ENCODE results near the gene DMRT3. TPM values are rescaled to one million over a fixed set of nuclear protein-coding genes. Genes with fewer than 3 reads are reported as not detected.

DMRT3 gene
- total and polyA plus RNA-seq, 10 of the 15 experiments (the other 5 are each of a cell fraction or from before 2014, with no cell fraction given): 0.06 to 0.11 TPM; not detected in 8

DNA sequence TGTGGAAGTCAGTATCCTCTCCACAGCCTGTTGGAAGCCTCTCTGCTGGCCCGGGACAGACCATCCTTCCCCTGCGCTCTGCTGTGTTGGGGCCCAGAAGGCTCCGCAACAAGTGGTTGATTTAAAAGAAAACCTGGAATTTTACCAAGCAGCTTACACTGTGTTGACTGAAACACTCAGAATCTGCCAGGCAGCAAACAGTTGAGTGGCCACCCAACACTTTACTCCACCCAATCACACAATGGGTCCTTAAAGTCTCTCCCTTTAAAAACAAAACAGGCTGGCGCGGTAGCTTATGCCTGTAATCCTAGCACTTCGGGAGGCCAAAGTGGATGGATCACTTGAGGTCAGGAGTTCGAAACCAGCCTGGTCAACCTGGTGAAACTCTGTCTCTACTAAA, 28.0 kb upstream of the DMRT3 start (continued):
- no peak for TF ChIP-seq ASH2L (IDR thresholded peaks at IDR 0.05; ENCODE audit: borderline replicate concordance, low read depth)
- TF ChIP-seq, protein P1, sequence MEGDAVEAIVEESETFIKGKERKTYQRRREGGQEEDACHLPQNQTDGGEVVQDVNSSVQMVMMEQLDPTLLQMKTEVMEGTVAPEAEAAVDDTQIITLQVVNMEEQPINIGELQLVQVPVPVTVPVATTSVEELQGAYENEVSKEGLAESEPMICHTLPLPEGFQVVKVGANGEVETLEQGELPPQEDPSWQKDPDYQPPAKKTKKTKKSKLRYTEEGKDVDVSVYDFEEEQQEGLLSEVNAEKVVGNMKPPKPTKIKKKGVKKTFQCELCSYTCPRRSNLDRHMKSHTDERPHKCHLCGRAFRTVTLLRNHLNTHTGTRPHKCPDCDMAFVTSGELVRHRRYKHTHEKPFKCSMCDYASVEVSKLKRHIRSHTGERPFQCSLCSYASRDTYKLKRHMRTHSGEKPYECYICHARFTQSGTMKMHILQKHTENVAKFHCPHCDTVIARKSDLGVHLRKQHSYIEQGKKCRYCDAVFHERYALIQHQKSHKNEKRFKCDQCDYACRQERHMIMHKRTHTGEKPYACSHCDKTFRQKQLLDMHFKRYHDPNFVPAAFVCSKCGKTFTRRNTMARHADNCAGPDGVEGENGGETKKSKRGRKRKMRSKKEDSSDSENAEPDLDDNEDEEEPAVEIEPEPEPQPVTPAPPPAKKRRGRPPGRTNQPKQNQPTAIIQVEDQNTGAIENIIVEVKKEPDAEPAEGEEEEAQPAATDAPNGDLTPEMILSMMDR (IDR thresholded peaks at IDR 0.05 in 2 of 3, conservative IDR thresholded peaks at IDR 0.05 in 1 of 3; ENCODE audit: control insufficient read depth in 2 of 3, extremely low read depth in 1 of 3, insufficient read depth in 1 of 3, low read depth in 3 of 3, low read length in 3 of 3): no peak
- TF ChIP-seq TAF1 (IDR thresholded peaks at IDR 0.05; ENCODE audit: borderline replicate concordance, low read depth, low read length): no peak
- no peak for TF ChIP-seq RCOR1 (conservative IDR thresholded peaks at IDR 0.05; ENCODE audit: low read depth, low read length)
- TF ChIP-seq, protein P2, sequence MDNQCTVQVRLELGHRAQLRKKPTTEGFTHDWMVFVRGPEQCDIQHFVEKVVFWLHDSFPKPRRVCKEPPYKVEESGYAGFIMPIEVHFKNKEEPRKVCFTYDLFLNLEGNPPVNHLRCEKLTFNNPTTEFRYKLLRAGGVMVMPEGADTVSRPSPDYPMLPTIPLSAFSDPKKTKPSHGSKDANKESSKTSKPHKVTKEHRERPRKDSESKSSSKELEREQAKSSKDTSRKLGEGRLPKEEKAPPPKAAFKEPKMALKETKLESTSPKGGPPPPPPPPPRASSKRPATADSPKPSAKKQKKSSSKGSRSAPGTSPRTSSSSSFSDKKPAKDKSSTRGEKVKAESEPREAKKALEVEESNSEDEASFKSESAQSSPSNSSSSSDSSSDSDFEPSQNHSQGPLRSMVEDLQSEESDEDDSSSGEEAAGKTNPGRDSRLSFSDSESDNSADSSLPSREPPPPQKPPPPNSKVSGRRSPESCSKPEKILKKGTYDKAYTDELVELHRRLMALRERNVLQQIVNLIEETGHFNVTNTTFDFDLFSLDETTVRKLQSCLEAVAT (IDR thresholded peaks at IDR 0.05): no peak
- TF ChIP-seq, protein P3, sequence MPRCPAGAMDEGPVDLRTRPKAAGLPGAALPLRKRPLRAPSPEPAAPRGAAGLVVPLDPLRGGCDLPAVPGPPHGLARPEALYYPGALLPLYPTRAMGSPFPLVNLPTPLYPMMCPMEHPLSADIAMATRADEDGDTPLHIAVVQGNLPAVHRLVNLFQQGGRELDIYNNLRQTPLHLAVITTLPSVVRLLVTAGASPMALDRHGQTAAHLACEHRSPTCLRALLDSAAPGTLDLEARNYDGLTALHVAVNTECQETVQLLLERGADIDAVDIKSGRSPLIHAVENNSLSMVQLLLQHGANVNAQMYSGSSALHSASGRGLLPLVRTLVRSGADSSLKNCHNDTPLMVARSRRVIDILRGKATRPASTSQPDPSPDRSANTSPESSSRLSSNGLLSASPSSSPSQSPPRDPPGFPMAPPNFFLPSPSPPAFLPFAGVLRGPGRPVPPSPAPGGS (IDR thresholded peaks at IDR 0.05; ENCODE audit: borderline replicate concordance, insufficient read depth, low read depth, low read length, poor library complexity, severe bottlenecking): no peak
- no peak for TF ChIP-seq IKZF1 (conservative IDR thresholded peaks at IDR 0.05)

All from GM12878 (cell line).